GM19452 (cell line): Measurements from ENCODE around the gene MTRFR.
"Not testable (repeated sequence)": the region's sequence is repeated elsewhere in the genome, so short reads cannot be mapped to it uniquely, and the experiment has no call there.

Source experiments
- ATAC-seq: cut with Tn5 transposase; IDR thresholded peaks from one replicate; pipeline ENCODE4 v1.9.1; 2021; ENCODE audit not compliant: unreplicated experiment

MTRFR gene

DNA sequence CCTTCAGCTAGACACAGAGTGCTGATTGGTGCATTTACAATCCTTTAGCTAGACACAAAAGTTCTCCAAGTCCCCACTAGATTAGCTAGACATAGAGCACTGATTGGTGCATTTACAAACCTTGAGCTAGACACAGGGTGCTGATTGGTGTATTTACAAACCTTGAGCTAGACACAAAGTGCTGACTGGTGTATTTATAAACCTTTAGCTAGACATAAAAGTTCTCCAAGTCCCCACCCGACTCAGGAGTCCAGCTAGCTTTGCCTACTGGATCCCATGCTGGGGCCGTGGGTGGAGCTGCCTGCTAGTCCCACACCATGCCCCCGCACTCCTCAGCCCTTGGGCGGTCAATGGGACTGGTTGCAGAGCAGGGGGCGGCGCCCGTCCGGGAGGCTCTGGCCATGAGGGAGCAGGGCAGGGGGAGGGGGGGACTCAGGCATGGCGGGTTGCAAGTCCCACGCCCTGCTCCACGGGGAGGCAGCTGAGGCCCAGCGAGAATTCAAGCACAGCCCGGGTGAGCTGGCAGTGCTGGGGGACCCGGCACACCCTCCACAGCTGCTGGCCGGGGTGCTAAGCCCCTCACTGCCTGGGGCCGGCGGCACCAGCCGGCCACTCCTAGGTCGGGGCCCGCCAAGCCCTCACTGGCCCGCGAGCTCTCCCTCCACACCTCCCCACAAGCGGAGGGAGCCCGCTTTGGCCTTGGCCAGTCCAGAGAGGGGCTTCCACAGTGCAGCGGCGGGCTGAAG is 15.9 kb downstream of the MTRFR start:
- not testable (repeated sequence) for ATAC-seq

GRCh38 chr12:123250471-123251383 is 17.5 kb downstream of the MTRFR start:
- ATAC-seq, result no peak

DNA sequence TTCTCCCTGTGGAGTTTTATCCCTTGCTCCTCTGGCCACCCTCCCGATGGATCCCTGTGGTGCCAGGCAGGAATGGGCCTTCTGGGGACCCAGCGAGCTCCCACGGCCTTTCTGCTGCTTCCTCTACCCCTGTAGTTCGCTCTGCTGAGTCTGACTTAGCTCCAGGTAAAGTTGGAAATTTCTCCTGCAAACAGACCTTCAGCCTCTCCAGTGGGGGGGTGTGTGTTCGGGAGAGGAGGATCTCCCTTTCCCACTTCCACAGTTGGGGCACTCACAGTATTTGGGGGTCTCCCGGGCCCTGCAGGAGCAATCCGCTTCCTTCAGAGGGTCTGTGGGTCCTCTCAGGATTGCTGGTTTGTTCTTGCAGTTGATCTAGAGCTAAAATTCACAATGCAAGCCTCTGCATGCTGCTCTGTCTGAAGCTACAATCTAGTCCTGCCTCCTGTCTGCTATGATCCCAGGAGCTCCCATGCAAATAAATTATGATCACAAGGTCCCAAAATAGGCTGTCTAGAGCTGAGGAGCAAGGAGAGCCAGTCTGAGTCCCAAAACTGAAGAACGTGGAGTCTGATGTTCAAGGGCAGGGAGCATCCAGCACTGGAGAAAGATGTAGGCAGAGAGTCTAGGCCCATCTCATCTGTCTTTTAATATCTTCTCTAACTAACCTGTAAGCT is 18.3 kb downstream of the MTRFR start:
- ATAC-seq, result no peak

- ATAC-seq, result not testable (repeated sequence)
Measured at GRCh38 chr12:123252365-123252764, 19.1 kb downstream of the MTRFR start.

DNA sequence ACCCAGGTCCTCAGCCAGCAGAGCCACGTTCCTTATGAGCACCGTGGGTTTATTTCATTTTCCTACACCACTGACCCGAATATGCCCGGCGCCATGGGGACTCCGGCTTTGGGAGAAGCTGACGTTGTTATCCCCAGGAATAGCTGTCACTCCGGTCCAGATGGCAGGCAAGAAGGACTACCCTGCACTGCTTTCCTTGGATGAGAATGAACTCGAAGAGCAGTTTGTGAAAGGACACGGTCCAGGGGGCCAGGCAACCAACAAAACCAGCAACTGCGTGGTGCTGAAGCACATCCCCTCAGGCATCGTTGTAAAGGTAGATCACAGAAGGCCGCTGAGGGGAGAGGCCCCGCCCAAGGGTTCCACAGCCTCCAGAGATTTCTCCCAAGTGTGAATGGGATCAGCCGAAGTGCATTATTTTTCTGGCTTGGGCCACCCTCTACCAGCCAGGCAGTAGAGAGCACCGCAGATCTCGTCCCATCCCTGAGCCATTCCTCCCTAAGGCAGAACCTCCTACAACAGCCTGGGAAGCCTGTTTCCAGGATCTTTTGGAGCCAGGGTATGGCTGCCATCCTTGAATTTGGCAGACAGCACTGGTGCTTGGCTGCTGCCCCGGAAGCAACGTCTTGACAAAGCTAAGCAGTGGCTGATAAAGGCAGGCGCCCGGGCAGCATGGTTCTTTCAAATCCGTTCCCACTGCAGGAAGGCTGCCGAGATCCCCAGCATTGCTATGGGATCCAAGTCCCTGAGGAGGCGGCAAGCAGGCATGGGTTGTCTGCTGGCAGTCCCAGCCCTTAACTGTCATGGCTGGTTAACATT is 20.6 kb downstream of the MTRFR start:
- ATAC-seq, result no peak

DNA sequence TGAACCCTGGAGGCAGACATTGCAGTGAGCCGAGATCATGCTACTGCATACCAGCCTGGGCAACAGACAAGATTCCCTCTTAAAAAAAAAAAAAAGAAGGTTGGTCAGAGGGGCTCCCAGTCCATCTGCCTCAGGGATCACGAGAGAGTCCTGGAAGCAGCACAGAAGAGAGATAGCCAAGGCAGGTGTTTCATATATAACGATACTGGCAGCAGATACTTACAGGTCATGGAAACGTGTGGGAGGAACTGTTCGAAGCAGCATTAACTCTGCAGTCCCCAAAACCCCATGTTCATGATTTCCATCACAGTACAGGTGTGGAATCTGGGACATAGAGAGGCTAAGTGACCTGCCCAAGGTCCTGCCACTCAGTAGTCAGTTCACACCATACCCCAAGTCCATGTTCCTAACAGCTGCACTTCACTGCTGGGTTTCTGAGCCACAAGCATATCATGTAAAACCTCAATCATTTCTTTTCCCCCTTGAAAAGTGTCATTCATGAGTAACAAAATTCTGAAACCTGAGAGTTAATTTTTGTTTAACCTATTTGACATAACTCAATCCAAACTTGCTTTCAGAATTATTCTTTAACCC is 21.7 kb downstream of the MTRFR start:
- ATAC-seq, result no peak

DNA sequence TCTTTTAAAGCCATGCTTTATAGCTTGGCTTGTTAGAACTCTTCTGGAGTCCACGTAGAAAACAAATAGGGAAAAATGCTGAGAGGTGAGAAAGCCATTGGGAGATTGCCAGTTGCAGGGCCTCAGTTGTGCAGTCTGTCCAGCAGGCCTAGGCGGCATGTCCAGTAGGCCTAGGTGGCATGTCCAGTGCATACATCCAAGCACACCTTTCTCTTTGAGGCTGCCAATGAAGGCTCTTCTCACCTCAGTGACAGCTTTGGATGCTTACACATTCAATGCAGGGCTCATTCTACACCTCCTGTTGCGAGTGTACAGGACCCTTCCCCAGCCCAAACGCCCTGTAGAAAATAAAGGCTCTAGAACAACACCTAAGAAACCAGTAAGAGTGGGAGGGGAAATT is 25.4 kb downstream of the MTRFR start:
- no peak for ATAC-seq

- no peak for ATAC-seq
Measured at GRCh38 chr12:123260081-123260480, 26.8 kb downstream of the MTRFR start.

- no peak for ATAC-seq
Measured at GRCh38 chr12:123261196-123261595, 28.0 kb downstream of the MTRFR start.

- no peak for ATAC-seq
Measured at GRCh38 chr12:123263196-123263817, 30.1 kb downstream of the MTRFR start.

GRCh38 chr12:123264642-123265041 is 31.4 kb downstream of the MTRFR start:
- ATAC-seq, result no peak

- no peak for ATAC-seq
Measured at GRCh38 chr12:123265851-123266678, 32.8 kb downstream of the MTRFR start.

- no peak for ATAC-seq
Measured at GRCh38 chr12:123266679-123267277, 33.5 kb downstream of the MTRFR start.

- no peak for ATAC-seq
Measured at GRCh38 chr12:123267335-123267920, 34.2 kb downstream of the MTRFR start.

GRCh38 chr12:123267991-123268843 is 35.0 kb downstream of the MTRFR start:
- ATAC-seq, result no peak

DNA sequence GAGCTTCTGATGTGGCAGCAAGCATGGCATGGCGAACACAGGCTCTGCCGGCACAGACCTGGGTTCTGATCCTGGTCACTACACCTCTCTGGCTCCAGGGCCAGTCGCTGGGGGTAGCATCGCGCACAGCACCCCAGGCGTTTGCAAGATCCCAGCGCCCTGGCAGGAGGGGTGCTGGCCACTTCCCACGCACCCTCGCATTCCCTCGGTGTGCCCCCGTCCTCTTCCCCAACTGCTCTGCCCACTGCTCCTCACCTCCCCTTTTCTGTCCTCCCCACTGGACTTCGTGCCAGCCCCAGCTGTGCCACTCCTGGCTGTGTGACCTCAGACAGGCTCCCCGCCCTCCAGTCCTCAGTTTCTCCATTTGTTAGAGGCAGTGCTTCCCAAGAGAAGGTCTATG is 35.6 kb downstream of the MTRFR start:
- no peak for ATAC-seq

DNA sequence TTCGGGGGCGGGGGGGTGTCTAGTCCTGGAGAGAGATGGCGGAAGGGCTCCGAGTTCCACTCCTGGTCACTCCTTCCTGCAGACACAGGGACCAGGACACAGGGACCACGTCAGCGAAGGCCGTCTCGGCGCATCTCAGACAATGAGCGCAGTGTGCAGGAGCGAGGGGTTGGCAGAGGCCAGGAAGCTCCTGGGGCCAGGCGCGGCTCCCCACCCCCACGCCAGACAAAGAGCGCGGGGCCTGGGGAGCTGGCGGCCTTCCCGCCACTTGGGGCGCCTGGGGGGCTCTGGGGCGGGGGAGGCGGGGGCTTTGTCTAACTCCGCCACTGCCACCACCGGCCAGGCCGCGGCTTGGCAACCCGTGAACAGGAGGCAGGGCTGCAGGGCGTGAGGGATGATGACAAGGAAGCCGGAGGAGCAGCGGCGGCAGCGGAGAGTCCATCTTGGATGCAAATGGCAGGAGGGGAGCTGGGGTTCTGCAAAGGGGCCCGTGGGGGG is 36.2 kb downstream of the MTRFR start:
- ATAC-seq, result no peak
